Activated naive CD4-positive, alpha-beta T cell treated with anti-CD3 and anti-CD28 coated beads, Interleukin-2, amount 10 ng/mL, durations not matched to agents 7 days and 5 days (primary cell): Measurements from ENCODE around the gene NCKAP5.

Experiments
- CTCF ChIA-PET: fragments of 350-600 bp; sonication (Branson Sonifier 250); formaldehyde crosslinking; loops from one replicate; lab custom pipeline; 2021; ENCODE audit warnings: antibody characterized with exemption; lab: Charles Lee
- DNase-seq: peaks from one replicate; pipeline ENCODE4 v3.0.0-alpha.2; 2020
- H3K27ac Mint-ChIP-seq: one replicate; pipeline ENCODE4 v1.8.0; 2021; ENCODE audit warnings: mild to moderate bottlenecking, moderate library complexity, mixed read lengths
- H3K27me3 Mint-ChIP-seq: one replicate; pipeline ENCODE4 v1.8.0; 2021; ENCODE audit warnings: mild to moderate bottlenecking, mixed read lengths
- H3K36me3 Mint-ChIP-seq: one replicate; pipeline ENCODE4 v1.8.0; 2021; ENCODE audit warnings: mixed read lengths
- H3K4me1 Mint-ChIP-seq: one replicate; pipeline ENCODE4 v1.8.0; 2021; ENCODE audit warnings: mixed read lengths
- H3K4me3 Mint-ChIP-seq: one replicate; pipeline ENCODE4 v1.8.0; 2021; ENCODE audit warnings: mild to moderate bottlenecking, moderate library complexity, mixed read lengths
- H3K9me3 Mint-ChIP-seq: one replicate; pipeline ENCODE4 v1.8.0; 2021; ENCODE audit warnings: mixed read lengths

Gene NCKAP5

DNA sequence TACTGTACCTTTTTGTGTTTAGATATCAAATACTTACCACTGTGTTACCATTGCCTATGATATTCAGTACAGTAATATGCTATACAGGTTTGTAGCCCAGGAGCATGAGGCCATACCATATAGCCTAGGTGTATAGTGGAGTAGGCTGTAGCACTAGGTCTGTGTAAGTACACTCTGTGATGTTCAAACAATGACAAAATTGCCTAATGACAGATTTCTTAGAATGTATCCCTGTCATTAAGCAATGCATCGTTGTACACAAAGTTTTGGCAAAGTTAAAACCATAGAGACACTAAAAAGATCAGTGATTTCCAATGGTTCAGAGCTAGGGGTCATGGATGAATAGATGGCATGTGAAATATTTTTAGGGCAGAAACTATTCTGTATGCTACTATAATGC is 415.5 kb downstream of the NCKAP5 start:
- CTCF ChIA-PET, result no interaction called here
- H3K27ac Mint-ChIP-seq, result no peak overlapping the region
- no peak for DNase-seq
- H3K9me3 Mint-ChIP-seq, result peaks cover 2% of the 10 kb centered on the region
- no peaks in the 10 kb centered on the region for H3K36me3 Mint-ChIP-seq
- no peak overlapping the region for H3K4me3 Mint-ChIP-seq
- H3K27me3 Mint-ChIP-seq, result no peaks in the 10 kb centered on the region
- H3K4me1 Mint-ChIP-seq, result no peaks in the 10 kb centered on the region

DNA sequence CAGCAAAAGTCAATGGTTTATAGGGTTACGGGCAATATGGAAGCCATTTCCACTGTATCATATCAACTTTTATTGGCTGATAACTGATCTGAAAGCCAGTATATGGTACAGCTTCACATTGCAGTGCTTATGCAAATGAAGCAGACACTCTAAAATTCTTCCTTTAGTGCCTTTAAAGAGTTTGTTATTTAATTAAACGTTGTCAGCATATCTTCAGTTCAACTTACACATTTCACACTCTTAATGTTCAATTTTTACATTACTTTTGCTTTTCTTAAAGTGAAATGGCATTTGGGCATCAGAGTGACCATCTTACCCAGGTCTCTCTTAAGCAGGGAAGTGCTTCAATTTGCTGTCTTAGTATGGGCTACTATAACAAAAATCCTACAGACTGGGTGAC is 420.1 kb downstream of the NCKAP5 start:
- Mint-ChIP-seq H3K9me3 (no peaks in the 10 kb centered on the region), H3K27me3 (no peaks in the 10 kb centered on the region), H3K27ac (no peak overlapping the region), H3K4me3 (no peak overlapping the region), H3K36me3 (no peaks in the 10 kb centered on the region), H3K4me1 (no peaks in the 10 kb centered on the region)
- no peak for DNase-seq
- CTCF ChIA-PET, result no interaction called here

DNA sequence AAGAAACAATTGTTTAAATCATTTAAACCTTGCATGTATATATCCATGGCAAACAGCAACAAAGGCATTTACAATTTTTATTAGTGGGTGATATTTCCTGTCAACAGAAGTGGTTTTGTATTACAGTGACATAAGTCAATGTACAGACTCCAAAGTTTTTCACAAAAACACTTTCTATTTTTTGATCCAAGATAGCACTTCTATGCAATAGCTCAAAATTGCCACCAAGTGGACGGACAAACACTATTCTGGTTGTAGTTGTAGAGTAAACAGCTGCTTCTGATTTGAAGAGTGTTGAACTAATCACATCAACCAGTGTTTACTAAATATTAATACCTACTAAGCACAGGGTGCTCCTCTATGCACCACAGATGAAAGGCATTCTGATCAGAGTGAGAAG is 421.4 kb downstream of the NCKAP5 start:
- no peaks in the 10 kb centered on the region for H3K27me3 Mint-ChIP-seq

DNA sequence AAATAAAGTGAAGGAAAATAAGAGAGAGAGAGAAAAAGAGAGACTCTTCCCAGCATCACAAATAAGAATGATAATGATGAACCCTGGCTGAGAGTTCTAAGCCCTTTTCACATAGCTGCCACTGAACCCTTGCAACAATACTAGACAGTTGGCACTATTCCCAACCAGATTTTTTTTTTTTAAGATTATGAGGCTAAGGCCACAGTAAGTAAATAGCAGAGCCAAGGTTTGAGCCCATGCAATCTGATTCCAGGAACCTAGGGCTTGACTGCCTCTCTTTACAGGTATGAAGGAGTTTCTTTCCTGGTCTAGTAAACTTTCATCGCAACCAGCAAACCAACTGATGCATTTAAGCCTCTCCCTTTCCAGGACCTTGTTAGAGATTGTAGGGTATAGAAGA is 424.6 kb downstream of the NCKAP5 start:
- no peaks in the 10 kb centered on the region for H3K27me3 Mint-ChIP-seq
- H3K4me1 Mint-ChIP-seq, result no peaks in the 10 kb centered on the region
- no peak overlapping the region for H3K27ac Mint-ChIP-seq
- H3K9me3 Mint-ChIP-seq, result no peaks in the 10 kb centered on the region
- H3K4me3 Mint-ChIP-seq, result no peak overlapping the region
- DNase-seq, result no peak
- H3K36me3 Mint-ChIP-seq, result no peaks in the 10 kb centered on the region
- CTCF ChIA-PET, result no interaction called here

More for the DNA sequence above, 421.4 kb downstream of the NCKAP5 start:
- DNase-seq, result no peak
- Mint-ChIP-seq H3K9me3 (no peaks in the 10 kb centered on the region), H3K4me3 (no peak overlapping the region), H3K27ac (no peak overlapping the region), H3K4me1 (no peaks in the 10 kb centered on the region), H3K36me3 (no peaks in the 10 kb centered on the region)
- CTCF ChIA-PET, result no interaction called here

DNA sequence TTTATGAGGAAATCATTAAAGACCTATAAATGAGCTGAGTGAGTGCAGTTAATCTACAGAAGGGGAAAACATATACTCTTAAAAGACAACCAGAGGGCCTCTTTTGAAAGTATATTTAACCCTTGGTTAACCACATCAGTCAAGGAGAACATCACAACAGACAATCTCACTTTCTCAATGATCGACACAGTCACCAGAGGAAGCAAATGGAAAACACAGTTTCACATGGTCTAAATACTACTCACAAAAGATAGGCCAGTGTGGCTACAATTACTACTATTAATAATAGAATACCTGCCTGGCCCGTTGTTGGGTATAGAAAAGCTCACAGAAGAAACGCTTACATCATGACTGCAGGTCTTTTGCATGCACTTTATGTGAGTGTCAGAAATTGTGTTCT is 426.2 kb downstream of the NCKAP5 start:
- Mint-ChIP-seq H3K27me3 (no peaks in the 10 kb centered on the region), H3K9me3 (no peaks in the 10 kb centered on the region), H3K4me3 (no peak overlapping the region), H3K27ac (no peak overlapping the region), H3K36me3 (no peaks in the 10 kb centered on the region), H3K4me1 (no peaks in the 10 kb centered on the region)
- CTCF ChIA-PET, result no interaction called here
- no peak for DNase-seq

DNA sequence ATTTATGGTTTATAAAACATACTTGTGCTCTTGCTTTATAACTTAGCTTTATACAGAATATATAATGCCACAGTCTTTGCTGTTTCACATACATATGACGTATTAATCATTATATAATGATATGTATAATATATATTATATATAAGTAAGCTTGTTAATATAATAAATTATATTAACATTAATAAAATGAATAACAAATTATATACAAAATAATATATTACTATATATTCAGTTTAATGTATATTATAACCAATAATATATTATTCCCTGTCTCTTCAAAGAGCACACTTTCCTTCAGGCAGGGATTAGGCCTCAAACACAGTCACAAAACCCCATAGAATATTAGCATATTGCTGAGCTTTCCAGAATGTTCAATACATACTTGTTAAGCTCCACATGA is 427.6 kb downstream of the NCKAP5 start:
- no peak overlapping the region for H3K27ac Mint-ChIP-seq
- H3K36me3 Mint-ChIP-seq, result no peaks in the 10 kb centered on the region
- CTCF ChIA-PET, result interaction anchor here (1.3 kb wide), 1 partner anchor 28 kb away, joined by 3 read pairs; no protein-coding TSS in a partner anchor
- no peaks in the 10 kb centered on the region for H3K27me3 Mint-ChIP-seq
- H3K4me3 Mint-ChIP-seq, result no peak overlapping the region
- no peak for DNase-seq
- H3K4me1 Mint-ChIP-seq, result no peaks in the 10 kb centered on the region
- no peaks in the 10 kb centered on the region for H3K9me3 Mint-ChIP-seq

DNA sequence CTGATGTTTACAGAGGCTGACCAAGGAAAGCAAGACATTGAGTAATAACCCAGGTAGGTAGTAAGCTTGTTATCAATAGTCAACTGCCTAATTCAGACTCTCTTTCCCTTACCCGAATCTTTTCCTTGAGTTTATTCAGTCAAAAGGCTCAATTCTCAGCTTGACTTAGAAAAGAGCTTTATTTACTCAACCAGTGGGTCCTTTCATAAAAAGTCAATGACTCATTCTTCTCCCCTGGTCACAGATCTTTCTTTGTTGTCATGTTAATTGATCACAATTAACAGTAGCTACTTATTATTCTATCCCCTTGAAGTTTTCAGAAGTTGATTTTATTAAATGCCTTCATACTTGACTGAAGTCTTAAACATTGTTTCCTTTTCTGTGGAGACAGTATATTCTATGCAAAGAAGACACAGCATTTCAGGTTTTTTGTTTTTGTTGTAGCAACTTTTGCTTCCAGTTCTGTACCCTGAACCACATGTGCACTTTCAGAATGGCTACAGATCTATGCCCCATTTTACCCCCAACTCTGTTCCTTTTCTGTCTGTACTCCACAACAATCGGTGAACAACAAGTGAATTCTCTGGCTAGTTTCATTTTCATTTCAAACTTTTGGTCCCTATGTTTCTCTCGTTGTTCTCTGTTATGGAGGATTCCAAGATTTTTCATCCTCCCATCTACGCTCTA is 428.3 kb downstream of the NCKAP5 start:
- Mint-ChIP-seq H3K27me3 (no peaks in the 10 kb centered on the region), H3K4me1 (no peaks in the 10 kb centered on the region), H3K9me3 (no peaks in the 10 kb centered on the region), H3K4me3 (no peak overlapping the region), H3K27ac (no peak overlapping the region), H3K36me3 (no peaks in the 10 kb centered on the region)
- CTCF ChIA-PET, result interaction anchor here (1.3 kb wide), 1 partner anchor 29 kb away, joined by 3 read pairs; no protein-coding TSS in a partner anchor
- no peak for DNase-seq

DNA sequence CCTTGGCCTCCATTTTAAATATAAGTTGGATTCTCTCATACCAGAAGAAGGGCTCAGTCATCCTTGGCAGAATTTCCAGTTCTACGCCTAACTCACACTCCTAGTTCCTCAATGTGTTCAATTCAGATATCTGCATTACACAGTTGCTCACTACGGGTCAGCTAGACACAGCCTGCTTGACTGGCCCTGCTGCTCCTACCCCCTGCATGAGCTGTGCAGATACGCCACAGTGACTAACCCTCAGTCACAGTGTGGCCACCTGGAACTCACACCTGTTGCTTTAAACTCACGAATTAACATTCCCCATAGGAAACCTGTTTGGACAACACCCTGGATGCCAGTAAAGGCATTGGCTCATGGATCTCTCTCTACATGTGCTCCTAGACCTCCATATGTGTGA is 429.6 kb downstream of the NCKAP5 start:
- no peak overlapping the region for H3K27ac Mint-ChIP-seq
- H3K27me3 Mint-ChIP-seq, result no peaks in the 10 kb centered on the region
- no peak for DNase-seq
- no peaks in the 10 kb centered on the region for H3K4me1 Mint-ChIP-seq
- no peaks in the 10 kb centered on the region for H3K9me3 Mint-ChIP-seq
- H3K4me3 Mint-ChIP-seq, result no peak overlapping the region
- CTCF ChIA-PET, result no interaction called here
- no peaks in the 10 kb centered on the region for H3K36me3 Mint-ChIP-seq

DNA sequence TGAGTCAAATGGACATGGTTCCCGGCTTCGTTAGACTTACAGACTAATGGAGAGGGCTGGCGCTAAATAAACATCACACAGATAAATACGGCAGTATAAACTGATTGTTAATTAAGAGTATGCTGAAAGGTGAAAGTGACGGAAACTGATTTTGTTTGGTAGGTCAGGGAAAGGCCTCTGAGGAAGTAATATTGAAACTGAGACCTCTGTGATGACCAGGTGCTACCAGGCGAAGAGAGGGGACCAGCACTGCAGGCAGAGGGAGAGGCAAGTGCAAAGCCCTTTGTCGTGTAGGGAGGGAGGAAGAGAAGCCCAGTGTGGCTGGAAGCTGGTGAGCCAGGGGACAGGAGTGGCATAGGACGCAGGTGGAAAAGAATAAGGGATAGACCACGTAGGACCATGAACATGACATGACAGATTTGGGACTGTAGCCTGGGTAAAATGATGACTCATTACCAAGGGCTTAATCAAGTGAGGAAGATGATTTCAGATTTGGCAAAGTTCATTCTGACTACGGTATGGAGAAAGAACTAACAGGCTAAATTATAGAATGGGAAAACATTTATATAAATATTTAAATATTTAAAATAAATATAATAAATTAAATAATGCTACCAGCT is 433.1 kb downstream of the NCKAP5 start:
- no peak overlapping the region for H3K4me3 Mint-ChIP-seq
- no peaks in the 10 kb centered on the region for H3K36me3 Mint-ChIP-seq
- no peaks in the 10 kb centered on the region for H3K27me3 Mint-ChIP-seq
- DNase-seq, result no peak
- H3K9me3 Mint-ChIP-seq, result no peaks in the 10 kb centered on the region
- H3K4me1 Mint-ChIP-seq, result no peaks in the 10 kb centered on the region
- CTCF ChIA-PET, result no interaction called here
- no peak overlapping the region for H3K27ac Mint-ChIP-seq

DNA sequence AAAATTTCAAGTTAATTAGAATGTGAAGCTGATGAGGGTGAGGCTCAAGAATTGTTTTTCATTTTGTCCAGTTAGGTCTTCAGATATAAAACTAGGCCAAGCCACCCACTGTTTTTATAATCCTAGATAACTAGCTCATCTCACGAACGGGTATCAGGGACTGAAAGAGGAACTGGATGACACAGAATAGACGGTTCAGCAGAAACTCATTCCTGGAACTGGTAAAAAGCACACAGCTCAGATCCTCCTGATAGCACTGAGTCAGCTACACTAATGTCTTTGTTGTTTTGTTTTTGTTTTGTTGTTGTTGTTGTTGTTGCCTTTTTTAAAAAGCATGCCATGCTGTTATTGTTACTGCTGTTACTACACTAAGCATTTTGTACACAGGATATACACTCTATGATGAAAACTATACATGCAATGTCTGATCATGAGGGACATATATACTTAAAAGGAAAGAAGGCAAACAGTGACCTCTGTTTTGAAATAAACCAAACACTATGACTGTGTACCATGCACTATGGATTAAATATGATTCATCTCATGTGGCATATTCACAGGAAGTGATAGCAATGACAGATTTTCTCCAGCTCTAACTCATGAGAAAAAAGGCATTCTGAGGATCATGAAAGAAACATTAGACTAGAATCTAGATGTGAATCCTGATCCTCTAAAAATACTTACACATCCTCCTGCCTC is 437.6 kb downstream of the NCKAP5 start:
- Mint-ChIP-seq H3K27me3 (no peaks in the 10 kb centered on the region), H3K9me3 (no peaks in the 10 kb centered on the region), H3K4me3 (no peak overlapping the region), H3K36me3 (no peaks in the 10 kb centered on the region), H3K27ac (no peak overlapping the region), H3K4me1 (no peaks in the 10 kb centered on the region)
- CTCF ChIA-PET, result no interaction called here
- DNase-seq, result no peak

DNA sequence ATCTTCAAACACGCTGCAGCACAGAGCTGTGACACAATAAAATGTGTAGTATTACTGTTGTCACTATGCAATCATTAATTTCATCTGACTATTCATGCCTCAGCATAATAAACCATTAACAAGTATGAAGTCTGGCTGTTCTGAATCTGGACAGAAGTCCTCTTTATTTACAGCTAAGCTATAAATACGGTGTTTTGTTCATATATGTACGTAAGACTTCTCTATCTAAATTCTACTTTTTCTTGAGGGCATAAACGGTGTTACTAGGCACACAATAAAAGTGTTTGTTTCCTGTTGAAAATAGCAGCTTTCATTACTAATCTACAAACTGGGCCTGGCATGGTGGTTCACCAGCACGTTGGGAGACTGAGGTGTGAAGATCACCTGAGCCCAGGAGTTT is 443.8 kb downstream of the NCKAP5 start:
- no peaks in the 10 kb centered on the region for H3K9me3 Mint-ChIP-seq
- CTCF ChIA-PET, result no interaction called here
- DNase-seq, result no peak
- H3K4me3 Mint-ChIP-seq, result no peak overlapping the region
- H3K27me3 Mint-ChIP-seq, result no peaks in the 10 kb centered on the region
- no peak overlapping the region for H3K27ac Mint-ChIP-seq
- no peaks in the 10 kb centered on the region for H3K4me1 Mint-ChIP-seq
- H3K36me3 Mint-ChIP-seq, result no peaks in the 10 kb centered on the region

DNA sequence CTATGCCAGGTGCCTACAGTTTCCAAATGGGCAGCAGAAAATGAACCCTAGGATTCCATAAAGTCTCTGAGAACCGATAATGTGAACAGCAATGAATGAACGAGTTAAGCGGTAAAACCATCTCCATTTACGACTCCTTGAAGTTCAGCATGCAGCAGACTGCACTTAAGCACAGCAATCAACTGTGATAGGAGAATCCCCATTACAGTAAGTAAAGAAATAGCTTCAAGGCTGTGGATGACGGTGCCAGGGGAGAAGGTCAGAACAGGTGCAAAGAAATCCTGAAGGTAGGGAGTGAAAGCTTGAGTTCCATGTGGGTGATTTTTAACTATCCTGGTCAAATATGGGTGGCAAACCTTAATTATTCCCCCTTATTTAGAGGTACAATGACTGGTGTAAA is 444.4 kb downstream of the NCKAP5 start:
- H3K9me3 Mint-ChIP-seq, result no peaks in the 10 kb centered on the region
- CTCF ChIA-PET, result no interaction called here
- no peak overlapping the region for H3K4me3 Mint-ChIP-seq

DNA sequence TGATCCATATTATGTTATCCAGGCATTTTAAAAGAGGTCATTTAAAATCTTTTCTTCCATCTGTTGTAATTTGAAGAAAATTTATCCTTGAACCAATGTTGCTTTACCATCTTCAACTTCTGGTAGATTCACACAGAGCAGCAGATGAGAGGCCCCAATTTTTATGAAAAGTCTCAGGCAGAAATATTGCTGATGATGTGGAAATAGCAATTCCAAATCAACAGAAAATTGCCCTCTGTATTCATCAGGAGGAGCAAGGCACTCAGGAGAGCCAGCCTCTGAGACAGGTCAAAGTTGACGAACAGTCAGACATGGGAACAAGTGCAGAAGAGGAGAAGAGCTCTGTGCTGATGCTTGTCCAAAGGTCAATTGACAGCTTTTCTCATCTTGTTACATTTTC is 444.9 kb downstream of the NCKAP5 start:
- Mint-ChIP-seq H3K27me3 (no peaks in the 10 kb centered on the region), H3K27ac (no peak overlapping the region), H3K9me3 (no peaks in the 10 kb centered on the region), H3K4me1 (no peaks in the 10 kb centered on the region), H3K4me3 (no peak overlapping the region), H3K36me3 (no peaks in the 10 kb centered on the region)
- no peak for DNase-seq
- CTCF ChIA-PET, result no interaction called here

More for the DNA sequence above, 444.4 kb downstream of the NCKAP5 start:
- H3K4me1 Mint-ChIP-seq, result no peaks in the 10 kb centered on the region
- no peak for DNase-seq
- H3K36me3 Mint-ChIP-seq, result no peaks in the 10 kb centered on the region
- H3K27ac Mint-ChIP-seq, result no peak overlapping the region
- H3K27me3 Mint-ChIP-seq, result no peaks in the 10 kb centered on the region

DNA sequence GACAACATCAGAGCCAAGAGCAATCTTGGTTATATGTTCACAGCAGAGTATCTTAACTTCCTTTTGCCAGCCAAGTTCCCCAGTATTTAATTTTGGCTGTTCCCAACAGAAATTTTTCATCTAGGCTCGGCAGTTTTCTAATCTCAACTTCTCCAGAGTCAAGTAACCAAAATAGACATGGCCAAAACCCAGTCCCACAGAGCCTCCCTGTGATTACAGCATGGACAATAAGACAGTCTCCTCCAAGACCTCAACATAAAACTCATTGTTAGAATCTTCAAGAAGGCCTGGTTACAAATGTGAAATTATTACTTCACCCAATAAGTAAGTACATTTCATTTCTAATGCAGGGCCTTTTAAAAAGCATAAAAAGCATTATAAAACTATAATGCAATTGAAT is 445.7 kb downstream of the NCKAP5 start:
- H3K36me3 Mint-ChIP-seq, result no peaks in the 10 kb centered on the region
- H3K27me3 Mint-ChIP-seq, result no peaks in the 10 kb centered on the region
- H3K27ac Mint-ChIP-seq, result no peak overlapping the region
- H3K9me3 Mint-ChIP-seq, result no peaks in the 10 kb centered on the region
- CTCF ChIA-PET, result no interaction called here
- no peak for DNase-seq
- H3K4me3 Mint-ChIP-seq, result no peak overlapping the region
- H3K4me1 Mint-ChIP-seq, result no peaks in the 10 kb centered on the region

DNA sequence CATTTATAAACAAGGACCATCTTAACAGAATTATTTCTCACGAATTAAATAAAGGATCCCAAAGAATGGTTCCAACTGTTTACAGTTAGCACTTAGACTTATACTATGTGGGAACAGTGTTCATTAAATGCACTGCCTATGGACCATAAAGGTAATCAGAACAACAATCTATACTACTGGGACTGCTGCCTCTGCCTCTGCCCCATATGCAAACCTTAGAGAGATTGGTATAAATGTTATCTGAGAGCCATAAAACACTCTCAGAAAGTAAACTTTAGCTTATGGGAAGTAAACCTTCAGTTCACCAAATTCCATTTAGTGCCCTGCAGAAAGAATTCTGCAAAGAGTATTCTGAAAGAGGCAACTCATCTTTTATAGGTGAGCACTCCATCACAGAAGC is 448.0 kb downstream of the NCKAP5 start:
- peaks cover 1% of the 10 kb centered on the region for H3K9me3 Mint-ChIP-seq
- no peaks in the 10 kb centered on the region for H3K4me1 Mint-ChIP-seq
- no peak for DNase-seq
- no peaks in the 10 kb centered on the region for H3K27me3 Mint-ChIP-seq
- no peak overlapping the region for H3K4me3 Mint-ChIP-seq
- H3K36me3 Mint-ChIP-seq, result no peaks in the 10 kb centered on the region
- CTCF ChIA-PET, result no interaction called here
- H3K27ac Mint-ChIP-seq, result no peak overlapping the region
